NCI-H774 (cell line): ENCODE results near the gene NR4A2.
"Not testable (repeated sequence)": the region's sequence is repeated elsewhere in the genome, so short reads cannot be mapped to it uniquely, and the experiment has no call there.

ENCODE experiments used
- DNase-seq: peaks from one replicate; lab custom pipeline; 2025; lab: John Stamatoyannopoulos, UW

The NR4A2 gene

GRCh38 chr2:156321243-156321904 lies 11.1 kb downstream of the NR4A2 start:
- no peak for DNase-seq

DNA sequence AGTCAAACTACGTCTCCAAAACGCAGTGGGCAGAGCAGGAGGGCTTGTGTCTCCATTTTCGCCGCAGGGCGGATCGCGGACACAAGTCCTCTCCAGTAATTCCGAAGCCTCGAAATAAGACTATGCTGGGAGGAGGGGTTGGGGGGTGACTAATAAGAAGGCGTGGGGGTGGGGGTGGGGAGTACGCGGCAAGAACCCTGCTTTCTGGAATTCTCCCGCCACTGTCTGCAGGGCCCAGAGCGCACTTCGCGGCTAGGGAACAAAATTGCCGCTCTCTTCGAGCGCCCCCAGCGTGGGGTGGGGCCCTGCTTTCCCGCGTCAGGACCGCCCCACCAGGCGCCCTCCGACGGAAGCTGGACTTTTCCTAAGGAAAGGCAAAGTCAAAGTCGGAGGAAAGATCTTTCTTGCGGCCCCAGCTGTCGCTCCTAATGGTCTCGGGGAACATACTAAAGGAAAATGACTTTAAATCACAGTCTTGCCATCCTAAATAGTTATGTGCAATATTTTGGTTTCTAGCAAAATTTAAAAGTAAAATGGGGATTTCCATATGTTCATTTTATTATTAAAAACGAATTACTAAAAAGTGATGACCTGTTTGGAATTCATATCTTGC lies 11.9 kb downstream of the NR4A2 start:
- no peak for DNase-seq

DNA sequence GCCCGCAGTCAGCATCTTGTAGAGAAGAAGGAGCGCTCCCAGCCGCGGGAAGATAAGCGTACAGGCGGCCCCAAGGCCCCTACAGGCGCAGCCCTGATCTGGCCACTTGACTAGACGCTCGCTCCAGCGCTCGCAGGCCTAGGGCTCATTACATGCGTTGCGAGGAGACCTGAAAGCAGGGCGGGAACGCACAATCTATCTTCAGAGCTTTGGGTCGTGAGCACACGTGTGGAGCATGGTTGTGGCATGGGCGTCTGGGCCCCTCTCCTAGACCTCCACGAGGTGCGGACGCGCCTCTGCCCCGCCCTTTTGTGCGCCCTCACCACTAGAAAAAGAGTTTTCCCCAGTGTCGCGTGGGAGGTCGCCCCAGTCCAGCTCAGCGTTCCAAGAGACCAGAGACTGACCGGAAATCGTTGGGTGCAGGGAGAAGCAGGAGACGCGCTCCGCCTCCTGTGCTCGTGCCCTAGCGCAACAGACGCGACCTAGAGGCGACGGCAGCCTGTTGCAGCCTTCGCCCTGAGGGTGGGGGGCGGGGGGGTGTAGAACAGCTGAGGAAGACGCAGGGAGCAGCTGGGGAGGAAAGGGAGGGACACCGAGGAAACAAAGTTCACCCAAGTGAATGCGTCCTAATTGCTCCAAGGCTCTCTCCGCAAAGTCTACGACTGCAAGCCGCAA lies 12.6 kb downstream of the NR4A2 start:
- no peak for DNase-seq

DNA sequence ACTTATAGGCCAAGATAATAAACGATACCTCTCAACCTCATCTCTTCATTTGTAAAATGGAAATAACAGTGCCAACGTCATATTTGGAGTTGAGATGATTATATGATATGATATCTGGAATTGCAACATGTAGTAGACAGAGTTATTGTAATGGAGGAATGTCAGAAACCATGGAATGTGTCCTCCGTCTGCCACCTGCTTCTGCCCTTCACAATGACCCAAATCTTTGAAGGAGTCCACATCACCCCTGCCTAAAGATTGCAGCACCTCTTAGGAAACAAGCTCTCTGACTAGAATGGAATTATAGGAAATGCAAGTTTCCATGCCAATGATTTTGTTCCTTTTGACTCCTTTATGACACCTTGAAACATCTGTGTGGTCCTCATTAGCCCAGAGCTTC lies 14.9 kb downstream of the NR4A2 start:
- no peak for DNase-seq

- DNase-seq = no peak
Observed at GRCh38 chr2:156311976-156312375, 20.5 kb downstream of the NR4A2 start.

- no peak for DNase-seq
Observed at GRCh38 chr2:156310773-156311172, 21.7 kb downstream of the NR4A2 start.

GRCh38 chr2:156309917-156310316 lies 22.6 kb downstream of the NR4A2 start:
- no peak for DNase-seq

DNA sequence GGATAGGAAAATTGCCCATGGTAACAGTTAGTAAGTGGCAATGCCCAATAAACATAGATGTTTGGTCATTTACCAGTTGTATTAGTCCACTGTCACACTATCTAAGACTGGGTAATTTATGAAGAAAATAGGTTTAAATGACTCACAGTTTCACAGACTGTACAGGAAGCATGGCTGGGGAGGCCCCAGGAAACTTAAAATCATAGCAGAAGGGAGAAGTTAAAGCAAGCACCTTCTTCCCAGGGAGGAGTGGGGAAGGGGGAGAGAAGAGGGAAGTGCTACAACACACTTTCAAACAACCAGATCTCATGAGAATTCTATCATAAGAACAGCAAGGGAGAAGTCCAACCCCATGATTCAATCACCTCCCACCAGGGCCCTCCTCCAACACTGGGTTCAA lies 23.4 kb downstream of the NR4A2 start:
- DNase-seq = no peak

- no peak for DNase-seq
Observed at GRCh38 chr2:156306821-156307220, 25.7 kb downstream of the NR4A2 start.

- DNase-seq = no peak
Observed at GRCh38 chr2:156305121-156305520, 27.4 kb downstream of the NR4A2 start.

- no peak for DNase-seq
Observed at GRCh38 chr2:156300337-156300736, 32.2 kb downstream of the NR4A2 start.

DNA sequence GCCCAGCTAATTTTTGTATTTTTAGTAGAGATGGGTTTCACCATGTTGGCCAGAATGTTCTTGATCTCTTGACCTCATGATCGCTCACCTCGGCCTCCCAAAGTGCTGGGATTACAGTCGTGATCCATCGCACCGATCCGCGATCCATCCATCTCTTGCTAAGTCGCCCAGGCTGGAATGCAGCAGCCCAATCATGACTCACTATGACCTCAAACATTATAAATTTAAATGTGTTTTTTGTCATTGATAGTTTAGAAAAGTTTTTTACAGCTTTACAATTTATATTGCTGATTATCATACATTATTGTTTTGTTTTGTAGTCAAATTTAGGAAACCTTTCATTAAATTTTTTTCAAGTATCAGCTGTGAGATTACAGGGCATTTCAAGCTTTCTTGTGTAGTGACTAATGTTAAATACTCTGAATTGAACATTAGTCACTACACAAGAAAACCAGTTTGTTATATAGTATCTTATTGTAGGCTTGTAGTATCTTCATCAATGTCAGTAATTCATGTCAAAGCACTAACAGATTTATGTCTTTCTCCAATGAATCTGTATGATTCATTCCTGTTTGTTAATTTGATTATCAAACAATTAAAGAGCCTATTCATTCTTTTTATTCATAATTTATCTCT lies 37.5 kb downstream of the NR4A2 start:
- no peak for DNase-seq

DNA sequence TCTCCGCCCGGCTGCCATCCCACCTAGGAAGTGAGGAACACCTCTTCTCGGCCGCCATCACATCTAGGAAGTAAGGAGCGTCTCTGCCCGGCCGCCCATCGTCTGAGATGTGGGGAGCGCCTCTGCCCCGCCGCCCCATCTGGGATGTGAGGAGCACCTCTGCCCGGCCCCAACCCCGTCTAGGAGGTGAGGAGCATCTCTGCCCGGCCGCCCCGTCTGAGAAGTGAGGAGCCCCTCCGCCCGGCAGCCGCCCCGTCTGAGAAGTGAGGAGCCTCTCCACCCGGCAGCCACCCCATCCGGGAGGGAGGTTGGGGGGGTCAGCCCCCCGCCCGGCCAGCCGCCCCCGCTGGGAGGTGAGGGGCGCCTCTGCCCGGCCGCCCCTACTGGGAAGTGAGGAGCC lies 39.1 kb downstream of the NR4A2 start:
- not testable (repeated sequence) for DNase-seq

GRCh38 chr2:156279446-156280150 lies 52.9 kb downstream of the NR4A2 start:
- no peak for DNase-seq
